Kidney (tissue), 14 donors: Measurements from ENCODE around the gene YWHAH. TPM values are rescaled to one million over a fixed set of nuclear protein-coding genes. Genes with fewer than 3 reads are reported as not detected.

ENCODE experiments used
- DNase-seq, 5 donors: peaks; one replicate each; pipeline ENCODE4 v3.0.0-alpha.2; 2013 to 2020
- FAIRE-seq: peaks from 2 replicates; lab custom pipeline; 2012; peaks lifted over from hg19 to GRCh38; lab: Jason Lieb, UNC
- H3K27ac ChIP-seq, 2 donors: one replicate each; pipeline ENCODE4 v1.7.0; 2013; ENCODE audit warnings: low read depth in 2 of 2, low read length in 2 of 2, inconsistent platforms in 1 of 2
- H3K27me3 ChIP-seq: one replicate; pipeline ENCODE4 v1.7.1; 2013; ENCODE audit warnings: low read length, inconsistent platforms; ENCODE audit not compliant: control insufficient read depth, insufficient read depth
- H3K36me3 ChIP-seq, 3 donors: one replicate each; pipeline versions ENCODE4 v1.7.0 to v1.7.1; 2013; ENCODE audit warnings: low read length in 3 of 3, control low read depth in 1 of 3, inconsistent platforms in 1 of 3; ENCODE audit not compliant: insufficient read depth in 3 of 3, control insufficient read depth in 2 of 3
- H3K4me1 ChIP-seq, 3 donors: one replicate each; pipeline versions ENCODE4 v1.7.0 to v1.7.1; 2013; ENCODE audit warnings: low read length in 3 of 3, inconsistent platforms in 1 of 3, low read depth in 1 of 3; ENCODE audit not compliant: control insufficient read depth in 2 of 3, insufficient read depth in 2 of 3
- H3K4me3 ChIP-seq, 3 donors: one replicate each; pipeline versions ENCODE4 v1.7.0 to v1.8.1; 2013; ENCODE audit warnings: low read length in 3 of 3, control low read depth in 1 of 3, inconsistent platforms in 1 of 3
- H3K9ac ChIP-seq, 3 donors: one replicate each; pipeline versions ENCODE4 v1.7.0 to v1.7.1; 2013; ENCODE audit warnings: low read length in 3 of 3, control low read depth in 1 of 3, inconsistent platforms in 1 of 3
- H3K9me3 ChIP-seq, 3 donors: one replicate each; pipeline versions ENCODE4 v1.7.0 to v1.7.1; 2013; ENCODE audit warnings: low read length in 3 of 3, control low read depth in 1 of 3, inconsistent platforms in 1 of 3; ENCODE audit not compliant: control insufficient read depth in 2 of 3, insufficient read depth in 1 of 3
- intact Hi-C: fragments of 100-400 bp; cut with DNase I; formaldehyde crosslinking; loops from one replicate; pipeline ENCODE4 v1.11.1; 2022
- polyA plus RNA-seq: library from polyadenylated mRNA; stranded (reverse); fragments of 350-450 nt; fragmentation: Illumina TruSeq; extraction: RNeasy Lipid Tissue Mini Kit (QIAGEN cat#74804); gene quantifications from one replicate; pipeline ENCODE4 v1.2.3, GENCODE V29; 2014; ENCODE audit warnings: low read depth, low replicate concordance; ENCODE audit not compliant: insufficient read depth
- total RNA-seq: library from RNA; stranded (reverse); fragmentation: NEBNext Ultra II Directional; extraction: Animal tissue kit (Norgen Biotek cat#: 25700); gene quantifications from one replicate; pipeline ENCODE4 v1.2.1, GENCODE V29; 2021
- TF ChIP-seq, protein P1 (sequence below): IDR thresholded peaks from 3 replicates; pipeline ENCODE4 v1.5.1; 2012; ENCODE audit warnings: mild to moderate bottlenecking, moderate library complexity, borderline replicate concordance; ENCODE audit not compliant: insufficient read depth; ENCODE audit errors: extremely low read depth
- donor health status: control.
- donor health status: control.
- donor health status: control.
- donor health status: control.
- donor health status: control.
- donor health status: DM: yes; HTN: yes; CAD: no.
- donor health status: Normal renal cell carcinoma (clear cell type).

YWHAH gene
- total and polyA plus RNA-seq, 2 donors from 2014 or later: 82.0 to 274 TPM

DNA sequence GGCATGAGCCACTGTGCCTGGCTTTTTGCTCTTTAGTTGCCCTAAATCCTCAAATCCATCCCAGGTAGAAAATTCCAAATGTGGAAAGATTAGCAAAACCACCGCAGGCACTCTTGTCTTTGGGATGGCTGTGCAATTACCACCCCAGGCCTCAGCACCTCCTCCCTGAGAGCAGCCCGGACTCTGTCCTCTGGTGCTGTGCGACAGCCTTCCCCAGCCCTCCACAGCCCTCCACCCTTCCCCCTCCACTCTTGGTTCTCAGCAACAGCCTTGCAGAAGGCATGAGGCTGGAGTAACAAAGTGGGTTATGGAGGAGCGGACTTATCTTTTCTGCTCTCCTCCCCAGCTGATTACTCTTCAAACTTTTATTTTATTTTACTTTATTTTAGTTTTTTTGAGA is 44.7 kb upstream of the YWHAH start:
- FAIRE-seq: no peak
- Histone ChIP-seq H3K27ac (no peak overlapping the region), H3K9ac (no peak overlapping the region), H3K27me3 (no peaks in the 10 kb centered on the region), H3K4me1 (no peaks in the 10 kb centered on the region), H3K9me3 (no peaks in the 10 kb centered on the region), H3K36me3 (peaks cover 0 to 40% (median 13%) of the 10 kb centered on the region in 3 donors), H3K4me3 (no peak overlapping the region)
- TF ChIP-seq, protein P1, sequence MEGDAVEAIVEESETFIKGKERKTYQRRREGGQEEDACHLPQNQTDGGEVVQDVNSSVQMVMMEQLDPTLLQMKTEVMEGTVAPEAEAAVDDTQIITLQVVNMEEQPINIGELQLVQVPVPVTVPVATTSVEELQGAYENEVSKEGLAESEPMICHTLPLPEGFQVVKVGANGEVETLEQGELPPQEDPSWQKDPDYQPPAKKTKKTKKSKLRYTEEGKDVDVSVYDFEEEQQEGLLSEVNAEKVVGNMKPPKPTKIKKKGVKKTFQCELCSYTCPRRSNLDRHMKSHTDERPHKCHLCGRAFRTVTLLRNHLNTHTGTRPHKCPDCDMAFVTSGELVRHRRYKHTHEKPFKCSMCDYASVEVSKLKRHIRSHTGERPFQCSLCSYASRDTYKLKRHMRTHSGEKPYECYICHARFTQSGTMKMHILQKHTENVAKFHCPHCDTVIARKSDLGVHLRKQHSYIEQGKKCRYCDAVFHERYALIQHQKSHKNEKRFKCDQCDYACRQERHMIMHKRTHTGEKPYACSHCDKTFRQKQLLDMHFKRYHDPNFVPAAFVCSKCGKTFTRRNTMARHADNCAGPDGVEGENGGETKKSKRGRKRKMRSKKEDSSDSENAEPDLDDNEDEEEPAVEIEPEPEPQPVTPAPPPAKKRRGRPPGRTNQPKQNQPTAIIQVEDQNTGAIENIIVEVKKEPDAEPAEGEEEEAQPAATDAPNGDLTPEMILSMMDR: no peak
- intact Hi-C loops: no loop called here
- peak in 1 of 5 donors; percentile 36 for DNase-seq

DNA sequence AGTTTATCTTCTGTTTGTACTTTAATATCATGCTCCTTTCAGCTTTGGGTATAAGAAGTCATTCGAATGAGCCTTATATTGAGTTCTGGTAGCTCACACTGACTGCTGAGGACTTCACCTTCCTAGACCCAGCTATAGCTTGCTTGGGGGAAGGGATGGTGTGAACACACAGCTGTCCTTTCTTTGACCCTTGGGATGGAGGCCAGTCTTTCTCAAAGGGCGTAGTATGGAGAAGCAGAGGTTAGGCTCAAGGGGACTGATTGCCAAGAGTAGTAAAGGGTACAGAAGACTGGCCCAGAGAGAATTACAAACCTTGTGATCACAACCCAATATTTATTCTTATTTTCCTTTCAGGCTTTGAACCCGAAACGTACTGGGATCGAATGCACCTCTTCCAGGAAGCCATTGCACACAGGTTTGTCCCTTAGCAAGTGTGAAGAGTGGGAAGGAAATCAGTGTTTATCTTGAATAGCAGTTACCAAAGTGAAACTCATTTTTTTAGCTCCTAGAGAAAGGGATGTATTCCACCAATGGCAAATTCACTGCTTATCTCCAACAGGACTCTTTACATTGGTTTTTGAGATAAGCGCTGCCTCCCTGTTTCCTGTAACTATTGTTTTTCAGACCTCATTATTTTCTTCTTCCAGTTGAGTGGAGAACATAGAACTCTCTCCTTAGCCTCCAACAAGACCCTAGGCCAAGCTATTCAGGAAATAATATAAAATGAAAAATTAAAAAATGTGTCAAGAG is 42.8 kb upstream of the YWHAH start:
- Histone ChIP-seq H3K9ac (no peak overlapping the region), H3K27me3 (no peaks in the 10 kb centered on the region), H3K4me1 (no peaks in the 10 kb centered on the region), H3K9me3 (no peaks in the 10 kb centered on the region), H3K27ac (no peak overlapping the region), H3K36me3 (peaks cover 0 to 33% (median 11%) of the 10 kb centered on the region in 3 donors), H3K4me3 (no peak overlapping the region)
- intact Hi-C loops: no loop called here
- no peak for DNase-seq
- TF ChIP-seq, protein P1: no peak
- no peak for FAIRE-seq

DNA sequence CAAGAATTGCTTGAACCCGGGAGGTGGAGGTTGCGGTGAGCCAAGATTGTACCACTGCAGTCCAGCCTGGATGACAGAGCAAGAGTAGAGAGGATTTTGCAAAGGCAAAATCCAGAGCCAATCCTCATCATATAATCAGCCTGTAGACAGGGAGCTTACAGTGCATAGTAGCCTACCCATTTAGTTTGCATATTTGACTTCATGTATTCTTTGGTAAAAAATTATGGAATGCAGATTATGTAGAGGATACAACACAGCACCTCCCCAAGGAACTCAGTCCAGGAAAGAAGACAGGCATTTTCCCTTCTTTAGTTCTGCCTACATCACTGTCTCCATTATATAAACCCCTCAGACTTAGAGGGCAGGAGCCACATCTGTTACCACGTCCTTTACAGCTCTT is 39.7 kb upstream of the YWHAH start:
- no peak overlapping the region for H3K4me3 ChIP-seq
- intact Hi-C loops: no loop called here
- DNase-seq (no peak), FAIRE-seq (no peak)
- TF ChIP-seq, protein P1: no peak
- no peak overlapping the region for H3K27ac ChIP-seq
- H3K4me1 ChIP-seq: no peaks in the 10 kb centered on the region
- no peaks in the 10 kb centered on the region for H3K27me3 ChIP-seq
- no peak overlapping the region for H3K9ac ChIP-seq
- H3K9me3 ChIP-seq: no peaks in the 10 kb centered on the region
- H3K36me3 ChIP-seq: peaks cover 0 to 21% (median 5%) of the 10 kb centered on the region in 3 donors

DNA sequence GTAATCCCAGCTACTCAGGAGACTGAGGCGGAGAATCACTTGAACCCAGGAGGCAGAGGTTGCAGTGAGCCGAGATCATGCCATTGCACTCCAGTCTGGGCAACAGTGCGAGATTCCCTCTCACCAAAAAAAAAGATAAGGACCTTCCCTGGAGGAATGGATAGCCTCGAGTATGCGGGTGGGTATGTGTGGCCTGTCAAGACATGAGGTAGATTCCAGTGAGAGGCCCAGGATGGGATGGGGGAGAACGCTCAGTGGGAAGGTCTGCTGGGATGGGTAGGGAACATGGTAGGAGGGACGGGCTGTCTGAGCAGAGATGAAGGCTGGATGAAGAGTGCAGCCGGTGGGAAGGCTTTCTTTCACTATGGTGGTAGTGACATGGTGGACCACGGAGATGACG is 39.0 kb upstream of the YWHAH start:
- H3K27me3 ChIP-seq: no peaks in the 10 kb centered on the region
- H3K9ac ChIP-seq: no peak overlapping the region
- no peak overlapping the region for H3K27ac ChIP-seq
- H3K9me3 ChIP-seq: no peaks in the 10 kb centered on the region
- no peak for FAIRE-seq
- TF ChIP-seq, protein P1: no peak
- no peak overlapping the region for H3K4me3 ChIP-seq
- no peaks in the 10 kb centered on the region for H3K4me1 ChIP-seq
- intact Hi-C loops: no loop called here
- DNase-seq: peak in 1 of 5 donors; percentile 12
- peaks cover 0 to 21% (median 9%) of the 10 kb centered on the region in 3 donors for H3K36me3 ChIP-seq
